Measurements from ENCODE around the gene RADIL.

Gene RADIL

GRCh38 chr7:4768597-4769569 is 114.6 kb downstream of the RADIL start:
- DNase-seq, result no peak

GRCh38 chr7:4766666-4767519 is 116.6 kb downstream of the RADIL start:
- no peak for DNase-seq

GRCh38 chr7:4765776-4766490 is 117.6 kb downstream of the RADIL start:
- DNase-seq, result no peak

GRCh38 chr7:4764402-4765007 is 119.0 kb downstream of the RADIL start:
- DNase-seq, result no peak

GRCh38 chr7:4763794-4764185 is 119.7 kb downstream of the RADIL start:
- no peak for DNase-seq

GRCh38 chr7:4763091-4763793 is 120.3 kb downstream of the RADIL start:
- DNase-seq, result no peak

GRCh38 chr7:4762121-4763055 is 121.1 kb downstream of the RADIL start:
- DNase-seq, result no peak

GRCh38 chr7:4760952-4761351 is 122.6 kb downstream of the RADIL start:
- DNase-seq, result no peak

- no peak for DNase-seq
Observed at GRCh38 chr7:4759211-4759610, 124.3 kb downstream of the RADIL start.

- DNase-seq, result no peak
Observed at GRCh38 chr7:4758791-4759190, 124.7 kb downstream of the RADIL start.

GRCh38 chr7:4758111-4758510 is 125.4 kb downstream of the RADIL start:
- no peak for DNase-seq

GRCh38 chr7:4755045-4755444 is 128.5 kb downstream of the RADIL start:
- DNase-seq, result no peak

GRCh38 chr7:4754433-4755010 is 129.0 kb downstream of the RADIL start:
- no peak for DNase-seq

- DNase-seq, result peak; percentile 81
Observed at GRCh38 chr7:4753598-4754432, 129.7 kb downstream of the RADIL start.

GRCh38 chr7:4751398-4751947 is 132.0 kb downstream of the RADIL start:
- DNase-seq, result no peak

- no peak for DNase-seq
Observed at GRCh38 chr7:4749798-4750197, 133.7 kb downstream of the RADIL start.

- no peak for DNase-seq
Observed at GRCh38 chr7:4749363-4749762, 134.2 kb downstream of the RADIL start.

Measured in activated naive CD4-positive, alpha-beta T cell treated with Interleukin-2 at 50 U/mL for 16 hours (primary cell).